Effector memory CD4-positive, alpha-beta T cell (primary cell): Measurements from ENCODE around the gene HMGCS2.

Experiments
- DNase-seq, 3 donors: peaks; one replicate each; pipeline ENCODE4 v3.0.0-alpha.2; 2020
- H3K27ac ChIP-seq: 2 replicates; pipeline ENCODE4 v1.7.0; 2013; ENCODE audit warnings: mild to moderate bottlenecking, low read length, moderate library complexity; ENCODE audit not compliant: insufficient read depth, poor library complexity, severe bottlenecking
- H3K27me3 ChIP-seq: replicated peaks from 2 replicates; pipeline ENCODE4 v1.7.0; 2013; ENCODE audit warnings: mild to moderate bottlenecking, low read length; ENCODE audit not compliant: insufficient read depth, control insufficient read depth, poor library complexity, severe bottlenecking
- H3K36me3 ChIP-seq: 2 replicates; pipeline ENCODE4 v1.7.0; 2013; ENCODE audit warnings: mild to moderate bottlenecking, low read length, moderate library complexity; ENCODE audit not compliant: control insufficient read depth, insufficient read depth
- H3K4me1 ChIP-seq: 2 replicates; pipeline ENCODE4 v1.7.0; 2013; ENCODE audit warnings: low read length, mild to moderate bottlenecking; ENCODE audit not compliant: control insufficient read depth, insufficient read depth, poor library complexity, severe bottlenecking
- H3K4me3 ChIP-seq: 2 replicates; pipeline ENCODE4 v1.7.0; 2013; ENCODE audit warnings: low read length, low read depth, mild to moderate bottlenecking; ENCODE audit not compliant: insufficient read depth, poor library complexity, severe bottlenecking
- H3K9me3 ChIP-seq: 2 replicates; pipeline ENCODE4 v1.7.0; 2013; ENCODE audit warnings: mild to moderate bottlenecking, low read length, moderate library complexity; ENCODE audit not compliant: control insufficient read depth

The HMGCS2 gene

DNA sequence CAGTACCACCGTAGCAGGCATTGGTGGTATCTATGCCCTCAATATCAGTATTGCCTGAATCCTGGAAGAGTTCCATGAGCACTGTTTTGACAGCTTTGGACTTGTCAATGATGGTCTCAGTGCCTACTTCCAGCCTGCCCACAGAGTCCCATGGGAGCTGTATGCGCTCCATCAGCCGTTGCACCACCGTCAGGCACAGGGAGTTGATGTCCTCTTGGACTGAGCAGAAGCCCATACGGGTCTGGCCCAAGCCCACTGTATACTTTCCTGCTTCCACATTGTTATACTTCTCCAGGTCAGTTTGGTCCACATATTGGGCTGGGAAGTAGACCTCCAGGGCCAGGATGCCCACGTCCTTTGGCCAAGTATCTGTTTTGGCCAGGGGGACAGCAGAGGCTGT is 4.5 kb downstream of the HMGCS2 start:
- Histone ChIP-seq H3K4me3 (no peak overlapping the region), H3K9me3 (no peaks in the 10 kb centered on the region), H3K36me3 (no peaks in the 10 kb centered on the region), H3K27me3 (no peaks in the 10 kb centered on the region), H3K27ac (no peak overlapping the region), H3K4me1 (no peaks in the 10 kb centered on the region)
- DNase-seq = no peak

DNA sequence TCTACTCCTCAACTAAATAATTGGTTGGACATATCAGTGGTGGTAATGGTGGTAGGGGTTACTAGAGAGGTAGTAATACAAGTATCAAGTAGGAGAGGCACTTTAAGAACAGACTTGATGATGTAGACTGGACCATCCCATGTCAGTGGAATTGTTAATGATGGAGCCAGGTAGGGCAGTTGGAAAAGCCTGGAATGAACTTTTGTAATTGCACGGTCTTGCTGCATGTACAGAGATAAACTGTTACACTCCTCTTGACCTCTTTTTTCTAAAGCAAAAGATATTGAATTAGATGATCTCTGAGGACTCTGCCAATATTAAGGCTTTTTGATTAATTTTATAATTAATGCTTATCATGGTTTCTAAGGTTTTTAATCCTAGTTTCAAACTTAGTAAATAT is 5.8 kb downstream of the HMGCS2 start:
- Histone ChIP-seq H3K27ac (no peak overlapping the region), H3K4me1 (no peaks in the 10 kb centered on the region), H3K4me3 (no peak overlapping the region), H3K36me3 (no peaks in the 10 kb centered on the region), H3K27me3 (no peaks in the 10 kb centered on the region), H3K9me3 (no peaks in the 10 kb centered on the region)
- no peak for DNase-seq

DNA sequence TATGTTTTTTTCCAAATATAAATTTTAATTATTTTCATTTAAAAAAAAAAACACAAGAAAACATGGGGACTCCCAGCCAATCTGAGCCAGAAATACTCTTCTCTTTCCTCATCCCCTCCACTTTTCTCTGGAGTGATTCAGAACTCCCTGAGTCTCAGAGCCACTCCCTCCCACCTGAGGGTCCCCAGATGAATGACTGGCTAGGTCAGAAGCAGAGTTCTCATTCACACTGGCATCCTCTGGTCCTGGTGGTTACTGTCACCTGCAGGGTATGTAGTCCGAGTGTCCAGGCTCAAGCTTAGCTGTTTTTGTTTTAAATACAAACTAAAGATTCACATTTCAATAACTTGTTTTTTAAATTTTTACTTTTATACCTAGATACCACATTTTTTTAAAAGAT is 6.3 kb downstream of the HMGCS2 start:
- H3K9me3 ChIP-seq = no peaks in the 10 kb centered on the region
- no peak overlapping the region for H3K27ac ChIP-seq
- H3K4me3 ChIP-seq = no peak overlapping the region
- H3K27me3 ChIP-seq = no peaks in the 10 kb centered on the region
- no peak for DNase-seq
- H3K36me3 ChIP-seq = no peaks in the 10 kb centered on the region
- H3K4me1 ChIP-seq = no peaks in the 10 kb centered on the region

DNA sequence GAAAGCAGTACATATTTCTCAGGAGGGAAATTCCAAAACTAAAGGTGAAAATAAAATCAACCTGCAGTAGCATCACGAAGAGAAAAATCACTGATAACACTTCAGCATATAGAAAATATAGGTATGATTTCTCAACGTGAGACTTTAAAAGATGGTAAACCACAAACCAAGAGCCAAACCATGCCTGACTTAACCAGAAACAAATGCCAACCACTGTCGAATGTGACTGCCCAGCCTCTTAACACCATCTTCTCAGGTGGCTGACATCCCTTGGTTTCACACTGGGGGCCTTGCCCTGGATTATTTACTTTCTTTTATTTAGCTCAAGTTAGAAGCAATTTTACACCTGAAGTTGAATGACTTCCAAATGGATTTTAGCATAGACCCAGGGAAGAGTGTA is 10.1 kb downstream of the HMGCS2 start:
- DNase-seq = no peak

DNA sequence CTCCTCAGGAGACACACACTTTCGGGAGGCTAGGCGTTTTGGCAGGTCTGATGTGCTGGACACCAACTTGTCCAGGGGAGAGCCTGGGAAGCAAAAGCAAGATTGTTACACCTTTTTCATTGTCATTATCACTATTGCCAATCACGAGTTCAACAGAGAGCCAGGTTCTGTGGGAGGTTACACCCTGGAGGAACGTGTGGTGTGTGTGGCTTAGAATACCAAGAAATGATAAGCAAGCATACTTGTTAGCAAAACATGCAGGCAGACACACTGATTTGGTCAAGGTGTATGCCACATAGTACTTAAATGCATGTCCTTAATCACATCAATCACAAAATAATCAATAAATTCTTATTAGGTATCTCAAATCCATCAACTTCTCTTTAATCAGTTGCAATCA is 16.1 kb downstream of the HMGCS2 start:
- no peaks in the 10 kb centered on the region for H3K27me3 ChIP-seq
- DNase-seq = no peak

More for the DNA sequence above, 10.1 kb downstream of the HMGCS2 start:
- Histone ChIP-seq H3K27me3 (no peaks in the 10 kb centered on the region), H3K27ac (no peak overlapping the region), H3K4me3 (no peak overlapping the region), H3K36me3 (no peaks in the 10 kb centered on the region), H3K9me3 (no peaks in the 10 kb centered on the region), H3K4me1 (no peaks in the 10 kb centered on the region)

DNA sequence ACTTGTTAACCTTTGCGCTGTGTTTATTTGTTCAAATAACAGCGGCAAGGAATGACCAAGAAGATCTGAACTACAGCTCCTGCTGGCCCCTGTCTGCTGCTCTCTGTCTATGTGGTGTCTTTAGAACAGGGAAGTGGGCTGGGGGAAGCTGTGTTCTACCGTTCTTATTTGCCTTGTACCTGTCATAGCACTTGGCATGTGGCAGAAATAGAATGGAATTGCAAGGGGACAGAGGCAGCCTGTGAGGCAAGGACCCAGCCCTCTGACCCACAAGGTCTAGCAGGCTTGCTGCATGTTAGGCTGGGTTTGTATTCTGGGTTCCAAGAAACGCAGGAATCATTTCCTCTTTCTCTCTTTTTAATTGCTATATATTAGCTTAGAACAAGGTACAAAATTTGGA is 20.7 kb downstream of the HMGCS2 start:
- Histone ChIP-seq H3K9me3 (no peaks in the 10 kb centered on the region), H3K4me1 (no peaks in the 10 kb centered on the region), H3K27ac (no peak overlapping the region), H3K27me3 (no peaks in the 10 kb centered on the region), H3K36me3 (no peaks in the 10 kb centered on the region), H3K4me3 (no peak overlapping the region)
- DNase-seq = no peak

More for the DNA sequence above, 16.1 kb downstream of the HMGCS2 start:
- Histone ChIP-seq H3K27ac (no peak overlapping the region), H3K4me1 (no peaks in the 10 kb centered on the region), H3K9me3 (no peaks in the 10 kb centered on the region), H3K36me3 (no peaks in the 10 kb centered on the region), H3K4me3 (no peak overlapping the region)

DNA sequence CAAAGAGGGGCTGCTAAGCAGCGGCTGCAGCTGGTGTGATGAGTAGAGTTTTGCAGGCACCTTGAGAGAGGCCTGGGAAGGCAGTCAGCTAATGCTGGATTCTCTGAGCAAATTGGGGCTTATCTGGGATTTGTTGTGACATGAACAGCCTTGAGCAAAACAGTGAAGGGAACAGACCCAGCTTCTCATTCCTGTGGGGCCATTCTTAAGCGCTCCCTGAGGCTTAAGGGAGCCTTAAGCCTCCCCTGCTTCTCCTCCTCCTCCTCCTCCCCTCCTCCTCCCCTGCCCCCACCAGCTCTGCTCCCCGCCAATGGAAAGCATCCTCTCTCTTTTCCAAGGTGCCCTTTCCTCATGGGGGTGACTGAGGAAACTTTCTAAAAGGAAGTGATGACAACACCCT is 21.3 kb downstream of the HMGCS2 start:
- H3K9me3 ChIP-seq = no peaks in the 10 kb centered on the region
- no peak overlapping the region for H3K4me3 ChIP-seq
- no peaks in the 10 kb centered on the region for H3K4me1 ChIP-seq
- DNase-seq = no peak
- no peaks in the 10 kb centered on the region for H3K27me3 ChIP-seq
- no peaks in the 10 kb centered on the region for H3K36me3 ChIP-seq
- no peak overlapping the region for H3K27ac ChIP-seq

DNA sequence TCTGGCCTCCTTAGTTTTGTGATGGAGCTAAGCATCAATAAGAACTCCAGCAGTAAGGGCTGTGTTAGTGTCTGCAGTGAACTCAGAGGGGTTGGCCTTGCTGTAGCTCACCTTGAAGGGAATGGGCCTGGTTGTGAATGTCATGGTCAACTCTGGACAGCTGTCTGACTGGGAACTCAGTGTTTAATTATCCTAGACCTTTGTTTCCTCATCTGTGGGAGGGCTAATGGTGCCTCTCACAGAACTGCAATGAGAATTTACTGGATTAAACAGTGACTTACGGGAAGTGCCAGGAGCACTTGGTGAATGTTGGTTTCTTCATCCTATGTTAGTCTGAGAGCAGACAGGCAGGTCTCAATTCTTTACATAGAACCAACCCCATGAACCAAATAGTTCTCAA is 23.7 kb downstream of the HMGCS2 start:
- Histone ChIP-seq H3K27ac (no peak overlapping the region), H3K36me3 (no peaks in the 10 kb centered on the region), H3K27me3 (no peaks in the 10 kb centered on the region), H3K9me3 (no peaks in the 10 kb centered on the region), H3K4me3 (no peak overlapping the region), H3K4me1 (no peaks in the 10 kb centered on the region)
- no peak for DNase-seq

DNA sequence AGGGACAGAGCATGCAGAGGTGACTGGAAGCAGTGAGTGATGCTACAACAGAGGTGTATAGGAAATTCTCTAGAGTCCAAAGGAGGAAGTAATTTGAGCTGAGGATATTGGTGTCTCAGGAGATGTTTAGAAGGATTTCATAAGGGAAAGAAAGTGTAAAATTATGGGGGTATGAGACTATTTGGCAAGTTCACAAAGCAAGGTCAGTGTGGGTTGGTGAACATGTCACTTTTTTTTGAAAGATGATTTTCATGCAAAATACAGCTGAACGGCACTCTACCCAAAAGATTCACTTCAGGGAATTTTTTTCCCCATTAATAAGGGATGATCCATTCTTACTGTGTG is 24.1 kb downstream of the HMGCS2 start:
- H3K4me3 ChIP-seq = no peak overlapping the region
- no peaks in the 10 kb centered on the region for H3K4me1 ChIP-seq
- H3K9me3 ChIP-seq = no peaks in the 10 kb centered on the region
- no peak overlapping the region for H3K27ac ChIP-seq
- DNase-seq = no peak
- no peaks in the 10 kb centered on the region for H3K27me3 ChIP-seq
- H3K36me3 ChIP-seq = no peaks in the 10 kb centered on the region

DNA sequence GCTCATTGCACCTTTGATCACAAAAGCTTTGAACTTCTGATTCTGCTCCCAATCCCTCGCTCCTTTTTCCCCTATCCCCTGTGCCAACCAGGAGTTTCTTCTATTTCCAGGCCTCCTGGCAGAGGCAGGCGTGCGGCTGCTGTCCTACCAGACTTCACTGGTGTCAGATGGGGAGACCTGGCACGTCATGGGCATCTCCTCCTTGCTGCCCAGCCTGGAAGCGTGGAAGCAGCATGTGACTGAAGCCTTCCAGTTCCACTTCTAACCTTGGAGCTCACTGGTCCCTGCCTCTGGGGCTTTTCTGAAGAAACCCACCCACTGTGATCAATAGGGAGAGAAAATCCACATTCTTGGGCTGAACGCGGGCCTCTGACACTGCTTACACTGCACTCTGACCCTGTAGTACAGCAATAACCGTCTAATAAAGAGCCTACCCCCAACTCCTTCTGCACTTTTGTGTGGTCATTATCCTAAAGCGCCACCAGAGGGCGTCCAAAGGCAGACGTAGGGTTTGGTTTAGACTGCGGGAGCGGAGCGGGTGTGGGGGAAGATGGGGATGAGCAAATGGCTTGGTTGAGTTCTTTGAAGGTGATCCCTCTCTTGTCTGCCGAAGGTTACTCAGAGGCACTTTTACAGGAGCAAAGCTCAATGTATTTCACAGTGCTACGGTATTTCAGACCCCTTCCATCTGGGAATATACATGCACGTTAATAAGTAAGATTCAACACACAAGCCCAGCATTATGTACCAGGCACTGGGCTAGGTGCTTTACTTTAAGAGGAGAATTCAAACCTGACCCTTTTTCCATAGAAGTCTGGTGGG is 24.7 kb downstream of the HMGCS2 start:
- no peak for DNase-seq
- no peaks in the 10 kb centered on the region for H3K36me3 ChIP-seq
- H3K4me3 ChIP-seq = no peak overlapping the region
- no peaks in the 10 kb centered on the region for H3K4me1 ChIP-seq
- no peaks in the 10 kb centered on the region for H3K9me3 ChIP-seq
- no peak overlapping the region for H3K27ac ChIP-seq
- no peaks in the 10 kb centered on the region for H3K27me3 ChIP-seq
